Measurements from ENCODE around the gene ZNF267.
A peak's percentile ranks its signal among the peaks of the same experiment; 100 is the strongest.
"Not testable (repeated sequence)": the region's sequence is repeated elsewhere in the genome, so short reads cannot be mapped to it uniquely, and the experiment has no call there.

ZNF267 gene

GRCh38 chr16:31873556-31874365, at the start of gene ZNF267:
ZNF267 (plus strand) TSS chr16:31873807; CDS start chr16:31873967, 160 bp downstream.
- peak; percentile 73 for DNase-seq

DNA sequence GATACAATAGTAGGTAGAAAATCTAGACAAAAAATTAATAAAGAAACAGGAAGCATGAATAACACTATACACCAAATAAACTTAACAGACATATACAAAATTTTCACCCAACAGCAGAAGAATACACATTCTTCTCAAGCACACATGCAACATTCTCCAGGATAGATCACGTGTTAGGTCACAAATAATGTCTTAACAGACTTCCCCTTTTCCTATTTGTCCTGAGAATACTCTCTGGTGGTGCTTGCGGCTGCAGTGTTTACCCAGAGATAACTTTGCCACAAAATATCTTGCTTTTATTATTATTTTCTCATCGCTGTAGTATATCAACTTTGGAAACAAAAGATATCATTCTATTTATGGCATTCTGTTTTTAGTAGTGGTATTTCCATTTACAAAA, 40.6 kb upstream of the ZNF267 start:
- no peak for DNase-seq

DNA sequence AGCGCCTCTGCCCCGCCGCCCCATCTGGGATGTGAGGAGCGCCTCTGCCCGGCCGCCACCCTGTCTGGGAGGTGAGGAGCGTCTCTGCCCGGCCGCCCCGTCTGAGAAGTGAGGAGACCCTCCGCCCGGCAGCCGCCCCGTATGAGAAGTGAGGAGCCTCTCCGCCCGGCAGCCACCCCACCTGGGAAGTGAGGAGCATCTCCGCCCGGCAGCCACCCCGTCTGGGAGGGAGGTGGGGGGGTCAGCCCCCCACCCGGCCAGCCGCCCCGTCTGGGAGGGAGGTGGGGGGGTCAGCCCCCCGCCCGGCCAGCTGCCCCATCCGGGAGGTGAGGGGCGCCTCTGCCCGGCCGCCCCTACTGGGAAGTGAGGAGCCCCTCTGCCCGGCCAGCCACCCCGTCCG, 37.2 kb upstream of the ZNF267 start:
- not testable (repeated sequence) for DNase-seq

- no peak for DNase-seq
These were observed 30.7 kb upstream of the ZNF267 start for GRCh38 chr16:31842864-31843263.

- DNase-seq, result not testable (repeated sequence)
These were observed 25.0 kb upstream of the ZNF267 start for GRCh38 chr16:31848572-31848971.

DNA sequence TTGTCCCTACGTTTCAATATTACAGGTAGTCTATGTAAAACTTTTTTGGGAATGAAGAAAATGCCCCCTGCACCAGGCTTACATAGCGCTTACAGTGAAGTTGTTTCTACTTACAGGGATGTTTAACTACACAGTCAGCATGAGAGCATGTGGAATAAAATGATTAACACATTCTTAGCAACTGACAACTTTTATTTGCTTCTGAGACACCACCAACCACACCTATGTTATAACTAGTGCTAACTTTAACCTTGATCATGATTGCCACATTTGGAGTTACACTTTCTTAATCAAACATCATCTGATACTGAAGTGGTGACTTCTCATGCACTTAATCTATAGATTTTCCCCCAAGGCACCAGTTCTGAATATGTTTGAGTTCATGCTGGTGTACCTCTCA, 20.3 kb upstream of the ZNF267 start:
- DNase-seq, result no peak

DNA sequence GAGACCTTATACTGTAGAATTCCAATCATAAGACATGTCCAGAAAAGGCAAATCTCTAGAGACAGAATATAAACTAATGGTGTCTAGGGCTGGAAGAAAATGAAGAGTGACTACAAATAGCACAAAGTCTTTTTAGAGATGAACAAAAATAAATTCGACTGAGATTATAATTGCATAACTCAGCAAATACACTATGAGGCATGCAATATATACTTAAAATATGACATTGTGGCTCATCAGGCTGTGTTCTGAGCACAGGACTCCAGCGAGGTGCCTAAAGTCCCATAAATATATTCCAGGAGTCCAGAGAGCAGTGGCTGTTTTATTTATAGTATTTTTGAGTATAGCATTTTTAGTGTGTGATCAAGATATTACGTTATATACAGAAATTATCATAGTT, 13.1 kb upstream of the ZNF267 start:
- DNase-seq, result no peak

DNA sequence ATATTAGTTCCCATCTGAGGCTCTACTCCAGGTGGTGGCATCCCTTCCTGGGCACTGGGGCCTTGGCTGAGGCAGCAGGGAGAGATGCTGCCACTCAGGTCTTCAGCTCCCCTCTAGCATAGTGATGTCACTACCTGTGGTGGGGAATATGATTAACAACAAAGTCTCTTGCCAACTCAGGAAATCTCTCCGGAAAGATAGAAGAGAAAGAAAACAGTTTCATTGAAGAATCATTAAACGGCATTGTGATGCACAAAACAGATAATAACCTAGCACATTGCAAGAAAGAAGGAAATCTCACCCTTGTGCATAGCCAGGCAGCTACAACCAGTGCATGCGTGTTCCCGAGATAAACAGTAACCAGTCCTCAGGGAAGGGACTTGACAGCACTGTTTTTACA, 12.2 kb upstream of the ZNF267 start:
- DNase-seq, result no peak

- DNase-seq, result no peak
These were observed 10.8 kb upstream of the ZNF267 start for GRCh38 chr16:31862761-31863160.

DNA sequence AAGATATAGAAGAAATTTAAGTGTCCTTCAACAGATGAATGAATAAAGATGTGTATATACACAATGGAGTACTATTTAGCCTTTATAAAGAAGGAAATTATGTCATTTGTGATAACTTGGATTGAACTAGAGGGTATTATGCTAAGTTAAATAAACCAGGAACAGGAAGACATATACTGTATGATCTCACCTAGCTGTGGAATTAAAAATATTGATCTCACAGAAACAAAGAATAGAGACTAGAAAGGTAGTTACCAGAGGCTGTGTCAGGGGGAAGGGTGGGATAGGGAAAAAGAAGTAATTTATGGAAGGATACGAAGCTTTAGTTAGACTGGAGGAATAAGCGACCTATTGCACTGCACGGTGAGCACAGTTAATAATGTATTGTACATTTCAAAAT, 5.4 kb upstream of the ZNF267 start:
- no peak for DNase-seq

GRCh38 chr16:31868691-31869167, 4.9 kb upstream of the ZNF267 start:
- DNase-seq, result peak; percentile 13

GRCh38 chr16:31869511-31870201, 4.0 kb upstream of the ZNF267 start:
- DNase-seq, result no peak

GRCh38 chr16:31870809-31871208, 2.8 kb upstream of the ZNF267 start:
- DNase-seq, result no peak

DNA sequence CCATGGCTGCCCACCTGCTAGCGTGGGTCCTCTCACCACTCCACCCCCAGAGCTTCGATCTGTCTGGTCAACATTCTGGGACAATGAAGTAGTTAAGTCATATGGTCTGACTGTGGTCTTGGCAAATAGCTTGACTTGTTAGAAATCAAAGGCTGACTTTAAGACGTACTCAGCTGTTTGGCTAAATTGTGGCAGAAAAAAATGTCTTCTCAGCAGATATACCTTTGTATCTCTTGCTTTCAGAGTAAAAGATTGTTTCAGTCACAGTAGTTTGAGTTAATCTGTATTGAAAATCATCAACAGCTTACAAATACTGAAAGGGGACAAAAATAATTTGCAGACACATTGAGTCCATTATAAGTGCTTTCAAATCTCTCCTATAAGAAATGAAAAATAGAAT, 2.1 kb upstream of the ZNF267 start:
- no peak for DNase-seq

- no peak for DNase-seq
These were observed 1.4 kb upstream of the ZNF267 start for GRCh38 chr16:31872201-31872600.

GRCh38 chr16:31874366-31875111, 932 bp downstream of the ZNF267 start:
- DNase-seq, result no peak

DNA sequence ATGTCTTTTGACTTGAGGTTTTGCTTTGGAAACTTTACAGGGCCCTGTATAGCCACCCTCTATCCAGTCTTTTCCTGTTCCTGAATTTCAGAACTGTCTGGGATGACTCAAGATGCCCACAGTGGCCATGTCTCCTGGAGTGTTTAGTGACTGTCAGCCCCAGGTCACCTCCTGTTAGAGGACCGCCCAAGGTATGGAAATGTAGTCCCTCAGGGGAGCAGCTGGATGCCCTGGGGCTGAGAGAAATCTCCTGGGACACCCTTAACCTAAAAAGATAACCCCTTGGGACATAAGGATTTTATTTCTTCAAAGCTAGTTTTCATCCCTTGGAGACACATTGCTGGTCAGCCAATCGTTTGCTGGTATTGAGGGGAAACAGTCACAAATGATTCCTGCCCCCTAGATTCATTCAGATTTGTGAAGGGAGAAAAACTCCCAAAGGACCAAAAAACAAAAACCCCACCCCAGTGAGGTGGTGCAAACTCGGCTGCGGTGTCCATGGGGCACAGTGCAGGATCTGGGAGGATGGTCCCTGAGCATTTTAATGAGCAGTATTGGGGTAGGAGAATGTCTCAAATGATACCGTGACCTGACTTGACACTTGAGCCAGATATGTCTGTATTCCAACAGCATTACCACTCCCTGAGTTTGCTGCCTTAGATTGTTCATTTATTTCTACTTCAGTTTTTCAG, 1.7 kb downstream of the ZNF267 start:
- DNase-seq, result no peak

GRCh38 chr16:31875928-31876547, 2.4 kb downstream of the ZNF267 start:
- DNase-seq, result no peak

DNA sequence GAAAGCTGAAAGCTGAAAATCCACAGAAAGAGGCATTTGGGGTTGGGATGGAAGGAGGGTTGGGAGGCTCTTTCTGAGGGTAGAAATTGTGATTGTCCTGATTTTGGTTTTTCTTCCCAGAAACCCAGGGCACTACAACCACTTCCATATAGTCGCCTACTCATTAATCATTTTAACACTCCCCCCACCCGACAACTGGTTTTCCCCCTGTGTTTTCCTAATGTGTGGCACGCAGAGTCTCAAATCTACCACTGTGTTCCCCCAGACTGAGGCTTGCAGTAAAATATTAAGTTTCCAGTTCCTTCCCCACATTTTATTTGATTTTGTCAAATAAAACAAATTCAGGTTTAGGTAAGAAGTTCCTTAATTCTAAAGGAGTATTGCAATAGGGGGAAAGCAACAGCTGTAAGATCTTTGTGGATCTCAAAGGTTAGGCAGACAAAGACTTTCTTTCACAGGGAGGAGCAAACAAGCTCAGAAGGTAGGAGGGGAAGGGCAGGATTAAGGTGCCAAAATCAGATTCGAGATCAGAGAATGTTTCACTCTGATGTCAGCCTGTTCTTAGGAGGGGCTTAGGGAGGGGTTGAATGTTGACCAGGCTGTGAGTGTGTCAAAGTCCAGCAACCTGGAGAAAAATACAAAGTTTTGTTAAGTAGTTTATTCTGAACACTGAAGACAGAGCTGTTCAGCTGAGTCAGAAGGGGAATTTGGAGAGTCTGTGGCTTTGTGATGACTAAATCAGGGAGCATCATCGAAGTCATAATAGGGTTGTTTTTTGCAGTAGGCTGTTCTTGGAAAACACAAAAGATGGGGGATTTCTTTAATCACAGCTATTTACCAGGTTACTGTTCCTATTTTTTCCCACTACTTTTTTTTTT, 3.6 kb downstream of the ZNF267 start:
- DNase-seq, result no peak

DNA sequence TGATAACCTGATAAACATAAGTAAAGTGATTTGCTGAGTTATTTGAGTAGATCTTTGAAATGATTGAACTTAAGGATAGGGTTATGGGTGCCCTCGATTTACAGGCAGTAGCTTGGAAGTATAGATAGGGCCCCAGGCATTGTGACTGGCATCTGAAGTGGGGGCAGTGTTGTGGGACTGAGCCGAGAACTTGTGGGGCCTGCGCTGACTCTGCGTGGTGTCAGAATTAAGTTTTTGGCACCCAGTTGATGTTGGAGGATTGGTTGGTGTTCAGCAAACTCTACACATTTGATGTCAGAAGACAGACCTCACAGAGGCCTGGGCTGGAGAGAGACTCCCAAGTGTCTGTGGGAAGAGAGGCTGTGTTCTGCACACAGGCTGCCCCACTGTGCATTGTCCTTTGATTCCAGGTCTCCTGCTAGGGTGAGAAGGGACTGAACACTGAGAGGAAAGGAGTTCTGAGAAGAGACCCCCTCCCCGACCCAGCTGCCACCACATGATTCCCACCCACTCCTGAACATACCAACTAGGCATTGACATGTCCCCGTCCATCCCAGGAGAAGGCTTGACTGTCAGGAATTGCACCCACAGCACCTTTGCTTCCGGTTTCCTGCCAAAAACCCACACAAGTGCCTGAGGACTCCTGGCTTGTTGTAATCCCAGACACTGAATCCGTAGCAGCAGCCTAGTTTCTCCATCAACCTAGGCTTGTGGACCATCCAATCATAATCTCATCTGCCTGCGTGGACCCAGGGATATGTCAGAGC, 4.5 kb downstream of the ZNF267 start:
- DNase-seq, result no peak

DNA sequence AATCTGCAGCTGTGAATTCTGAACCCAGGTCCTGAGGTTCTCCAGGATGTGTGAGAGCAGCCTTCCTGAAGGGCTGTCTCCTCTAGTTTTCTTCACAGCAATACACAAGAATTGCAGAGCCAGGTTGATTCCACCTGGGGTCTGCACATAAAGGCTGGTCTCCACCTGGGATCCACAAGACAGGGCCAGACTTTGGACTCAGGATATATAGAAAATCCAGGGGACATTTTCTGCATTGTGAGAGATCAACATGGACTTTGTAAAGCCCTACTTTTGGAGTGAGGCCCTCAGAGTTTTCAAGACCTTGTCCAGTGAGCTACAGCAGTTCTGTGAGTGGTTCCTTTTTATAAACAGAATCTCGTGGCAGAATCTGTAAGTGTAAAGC, 6.3 kb downstream of the ZNF267 start:
- no peak for DNase-seq

Measured in DMS 273 treated with DMSO at 0.1 percent for 48 hours (cell line).